Stomach (tissue), 9 donors: ENCODE results near the gene PTPRM. TPM values are rescaled to one million over a fixed set of nuclear protein-coding genes. Genes with fewer than 3 reads are reported as not detected.

Source experiments
- DNase-seq, 2 donors: peaks; one replicate each; pipeline versions ENCODE4 v3.0.0 to v3.0.0-alpha.2; 2013 to 2019
- H3K27ac ChIP-seq, 5 donors: fragments of 200-600 bp in 4 of 5; sonication (generic) in 4 of 5; one replicate each; pipeline ENCODE4 v1.5.1; 2013 to 2019; ENCODE audit warnings: mild to moderate bottlenecking in 1 of 5, moderate library complexity in 1 of 5
- H3K27me3 ChIP-seq, 3 donors: fragments of 200-600 bp; sonication (generic); one replicate each; pipeline ENCODE4 v1.5.1; 2017 to 2019; ENCODE audit warnings: mixed run types in 1 of 3
- H3K36me3 ChIP-seq, 4 donors: fragments of 200-600 bp; sonication (generic); 1 replicate in 3 of 4; 2 replicates in 1 of 4; pipeline ENCODE4 v1.5.1; 2016 to 2019
- H3K4me1 ChIP-seq, 4 donors: fragments of 200-600 bp; sonication (generic); one replicate each; pipeline ENCODE4 v1.5.1; 2016 to 2019
- H3K4me3 ChIP-seq, 4 donors: fragments of 200-600 bp; sonication (generic) in 3 of 4; one replicate each; pipeline ENCODE4 v1.5.1; 2016 to 2019; ENCODE audit warnings: mild to moderate bottlenecking in 1 of 4
- H3K9me3 ChIP-seq, 4 donors: fragments of 200-600 bp; sonication (generic); one replicate each; pipeline ENCODE4 v1.5.1; 2016 to 2019
- CTCF ChIP-seq, 7 experiments: fragments of 450-650 bp in 4 of 7; fragments of 200-600 bp in 3 of 7; sonication (generic) in 3 of 7; IDR thresholded peaks; one replicate each; pipeline ENCODE4 v1.5.1; 2016 to 2019; ENCODE audit warnings: antibody characterized with exemption in 7 of 7, control low read depth in 2 of 7, mild to moderate bottlenecking in 1 of 7
- EP300 ChIP-seq: sonication (generic); formaldehyde crosslinking; IDR thresholded peaks from one replicate; pipeline ENCODE4 v1.6.1; 2017; ENCODE audit warnings: antibody characterized with exemption
- POLR2A ChIP-seq, 4 donors: fragments of 450-650 bp; IDR thresholded peaks; one replicate each; pipeline ENCODE4 v1.6.1; 2016; ENCODE audit warnings: antibody characterized with exemption in 4 of 4, control low read depth in 2 of 4, mild to moderate bottlenecking in 1 of 4, moderate library complexity in 1 of 4
- POLR2AphosphoS5 ChIP-seq, 3 donors: sonication (generic); formaldehyde crosslinking; IDR thresholded peaks; one replicate each; pipeline ENCODE4 v1.6.1; 2016; ENCODE audit warnings: antibody characterized with exemption in 3 of 3
- WGBS, 5 donors: extraction: QIAGEN DNeasy Blood & Tissue Kit in 3 of 5; methylation state at CpG; one replicate each; pipeline versions ENCODE4 v1.1.5 to v1.1.7; 2013 to 2018; 5-methylcytosine and 5-hydroxymethylcytosine counted together
- intact Hi-C: fragments of 100-400 bp; cut with DNase I; formaldehyde crosslinking; loops from one replicate; pipeline ENCODE4 v1.15.1; 2023; ENCODE audit warnings: low total_unique reads
- polyA plus RNA-seq, 3 donors: library from polyadenylated mRNA; stranded (reverse); fragments of 200-250 nt; gene quantifications; one replicate each; pipeline ENCODE4 v1.2.3, GENCODE V29; 2013
- total RNA-seq, 5 donors: library from RNA; depleted of rRNA; stranded (reverse); fragments of >200 nt; gene quantifications; one replicate each; pipeline versions ENCODE4 v1.1.0 to v1.2.3, GENCODE V29; 2014 to 2016
- donor health status: healthy with polysubstance abuse.
- donor health status: Bipolar disorder and iron deficiency.
- donor health status: healthy.

PTPRM gene
- total and polyA plus RNA-seq, 8 donors, result 7.5 to 246 (median 58.2) TPM

- Histone ChIP-seq H3K27ac (no peak overlapping the region), H3K9me3 (peaks cover 5 to 62% (median 24%) of the 10 kb centered on the region in 4 donors), H3K4me3 (no peak overlapping the region), H3K27me3 (no peaks in the 10 kb centered on the region), H3K36me3 (peaks cover 0 to 12% (median 0%) of the 10 kb centered on the region in 4 donors), H3K4me1 (no peaks in the 10 kb centered on the region)
- DNase-seq, result no peak
- WGBS, 5 donors, result 60 to 77% (median 64%) methylated on average over 6 of the region's 6 CpGs
- TF ChIP-seq POLR2AphosphoS5 (IDR thresholded peaks at IDR 0.05) (no peak), POLR2A (IDR thresholded peaks at IDR 0.05) (no peak), CTCF (IDR thresholded peaks at IDR 0.05) (no peak), EP300 (no peak)
- intact Hi-C loops, result no loop called here
Measured at GRCh38 chr18:8413751-8414150, 846.6 kb downstream of the PTPRM start.

GRCh38 chr18:8416212-8417019 lies 849.3 kb downstream of the PTPRM start:
- Histone ChIP-seq H3K4me3 (no peak overlapping the region), H3K9me3 (peaks cover 5 to 38% (median 12%) of the 10 kb centered on the region in 4 donors), H3K4me1 (no peaks in the 10 kb centered on the region), H3K36me3 (no peaks in the 10 kb centered on the region), H3K27ac (no peak overlapping the region), H3K27me3 (no peaks in the 10 kb centered on the region)
- no peak for DNase-seq
- TF ChIP-seq POLR2A (IDR thresholded peaks at IDR 0.05), result no peak
- TF ChIP-seq EP300, result no peak
- intact Hi-C loops, result no loop called here
- 44 to 54% (median 52%) methylated on average over 15 of the region's 15 CpGs for WGBS, 5 donors

- 84 to 94% (median 89%) methylated on average over 3 of the region's 3 CpGs for WGBS, 5 donors
- DNase-seq, result no peak
- no peaks in the 10 kb centered on the region for H3K36me3 ChIP-seq
- H3K27ac ChIP-seq, result no peak overlapping the region
- TF ChIP-seq EP300, result no peak
- no peak for TF ChIP-seq POLR2A (IDR thresholded peaks at IDR 0.05)
- no peak for TF ChIP-seq POLR2AphosphoS5 (IDR thresholded peaks at IDR 0.05)
- TF ChIP-seq CTCF (IDR thresholded peaks at IDR 0.05), result no peak
- intact Hi-C loops, result no loop called here
- H3K4me1 ChIP-seq, result no peaks in the 10 kb centered on the region
- H3K9me3 ChIP-seq, result no peaks in the 10 kb centered on the region
- H3K27me3 ChIP-seq, result no peaks in the 10 kb centered on the region
- no peak overlapping the region for H3K4me3 ChIP-seq
Measured at GRCh38 chr18:8422391-8422790, 855.3 kb downstream of the PTPRM start.

- DNase-seq, result peak in 1 of 2 donors; percentile 9
- Histone ChIP-seq H3K27ac (no peak overlapping the region), H3K4me1 (no peaks in the 10 kb centered on the region), H3K4me3 (no peak overlapping the region), H3K9me3 (no peaks in the 10 kb centered on the region), H3K27me3 (no peaks in the 10 kb centered on the region), H3K36me3 (no peaks in the 10 kb centered on the region)
- TF ChIP-seq CTCF (IDR thresholded peaks at IDR 0.05) (no peak), POLR2A (IDR thresholded peaks at IDR 0.05) (no peak), POLR2AphosphoS5 (IDR thresholded peaks at IDR 0.05) (no peak), EP300 (no peak)
- WGBS, 5 donors, result 62 to 78% (median 75%) methylated on average over 11 of the region's 11 CpGs
- intact Hi-C loops, result no loop called here
Measured at GRCh38 chr18:8423051-8423557, 856.0 kb downstream of the PTPRM start.

- 58 to 72% (median 64%) methylated on average over 6 to 7 of the region's 7 CpGs for WGBS, 5 donors
- Histone ChIP-seq H3K9me3 (no peaks in the 10 kb centered on the region), H3K36me3 (no peaks in the 10 kb centered on the region), H3K4me3 (no peak overlapping the region), H3K27ac (no peak overlapping the region), H3K27me3 (no peaks in the 10 kb centered on the region), H3K4me1 (no peaks in the 10 kb centered on the region)
- intact Hi-C loops, result no loop called here
- no peak for DNase-seq
- TF ChIP-seq POLR2A (IDR thresholded peaks at IDR 0.05) (no peak), EP300 (no peak), CTCF (IDR thresholded peaks at IDR 0.05) (no peak), POLR2AphosphoS5 (IDR thresholded peaks at IDR 0.05) (no peak)
Measured at GRCh38 chr18:8424481-8424880, 857.4 kb downstream of the PTPRM start.
